HuH-7 (cell line): ENCODE measurements around the gene BDP1.
A peak's percentile ranks its signal among the peaks of the same experiment; 100 is the strongest.
"Not testable (repeated sequence)": the region's sequence is repeated elsewhere in the genome, so short reads cannot be mapped to it uniquely, and the experiment has no call there.

ENCODE experiments used
- DNase-seq: peaks from one replicate; pipeline ENCODE4 v3.0.0; 2011; ENCODE audit warnings: low spot score

The BDP1 gene, protein sequence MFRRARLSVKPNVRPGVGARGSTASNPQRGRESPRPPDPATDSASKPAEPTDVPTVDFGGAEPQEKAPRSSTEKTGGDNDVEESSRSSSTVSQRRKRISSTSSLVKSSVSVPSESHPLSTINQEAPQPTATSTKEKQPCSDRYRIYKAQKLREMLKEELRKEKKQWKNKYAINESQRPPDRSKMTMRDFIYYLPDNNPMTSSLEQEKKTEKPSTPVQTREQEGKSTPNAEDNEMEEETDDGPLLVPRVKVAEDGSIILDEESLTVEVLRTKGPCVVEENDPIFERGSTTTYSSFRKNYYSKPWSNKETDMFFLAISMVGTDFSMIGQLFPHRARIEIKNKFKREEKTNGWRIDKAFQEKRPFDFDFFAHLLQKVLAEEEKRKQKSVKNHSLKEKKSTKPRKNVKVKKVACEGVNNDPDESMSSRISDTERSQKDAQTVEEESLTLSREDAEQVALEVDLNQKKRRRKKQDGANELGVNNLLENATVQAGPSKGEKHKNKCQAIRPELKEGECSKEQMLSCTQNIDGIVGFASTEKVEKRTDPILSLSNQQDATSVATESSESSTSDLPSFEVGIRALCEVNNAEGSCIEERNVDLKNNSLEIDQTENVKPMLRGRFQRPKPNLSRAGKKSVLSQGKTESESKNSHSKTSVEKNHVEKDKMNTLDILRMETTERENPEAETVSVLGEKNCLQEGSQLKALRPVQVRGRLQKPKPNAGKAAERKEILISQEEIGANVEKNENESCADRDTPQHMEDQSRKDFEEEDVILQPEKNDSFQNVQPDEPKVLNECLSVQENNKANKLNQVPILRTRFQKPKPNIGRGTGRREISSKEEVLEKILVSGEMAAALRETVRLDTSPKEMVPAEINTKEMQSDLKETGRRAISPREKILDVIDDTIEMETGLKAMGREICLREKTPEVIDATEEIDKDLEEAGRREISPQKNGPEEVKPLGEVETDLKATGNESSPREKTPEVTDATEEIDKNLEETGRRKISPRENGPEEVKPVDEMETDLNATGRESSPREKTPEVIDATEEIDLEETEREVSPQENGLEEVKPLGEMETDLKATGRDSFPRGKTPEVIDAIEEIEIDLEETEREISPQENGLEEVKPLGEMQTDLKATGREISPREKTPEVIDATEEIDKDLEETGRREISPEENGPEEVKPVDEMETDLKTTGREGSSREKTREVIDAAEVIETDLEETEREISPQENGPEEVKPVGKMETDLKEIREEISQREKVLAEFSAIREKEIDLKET (N-terminal part only)

GRCh38 chr5:71455427-71456361 is at the start of gene BDP1:
Gene BDP1, plus strand, starts transcription at chr5:71455651. Its CDS starts 227 bp downstream, at chr5:71455878.
- peak; percentile 83 for DNase-seq

GRCh38 chr5:71410088-71410487 is 45.4 kb upstream of the BDP1 start:
- not testable (repeated sequence) for DNase-seq

GRCh38 chr5:71415626-71416025 is 39.8 kb upstream of the BDP1 start:
- not testable (repeated sequence) for DNase-seq

- DNase-seq = not testable (repeated sequence)
These were observed 37.4 kb upstream of the BDP1 start for GRCh38 chr5:71418026-71418425.

DNA sequence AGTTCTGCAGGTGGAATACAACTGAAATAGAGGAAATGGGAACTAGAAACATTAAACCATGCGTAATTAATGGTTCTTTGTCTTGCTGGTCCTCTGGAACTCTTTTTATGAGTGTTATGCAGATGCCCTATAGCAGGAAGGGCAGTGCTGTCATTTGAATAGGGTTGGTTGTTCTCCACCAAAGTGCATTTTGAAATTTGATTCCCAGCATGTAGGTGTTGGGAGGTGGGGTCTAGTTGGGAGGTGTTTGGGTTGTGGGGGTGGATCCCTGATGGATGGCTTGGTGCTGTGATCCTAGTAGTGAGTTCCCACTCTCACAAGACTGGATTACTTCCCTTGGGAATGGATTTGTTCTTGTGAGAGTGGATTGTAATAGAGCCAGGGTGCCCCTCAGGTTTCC is 34.2 kb upstream of the BDP1 start:
- not testable (repeated sequence) for DNase-seq

DNA sequence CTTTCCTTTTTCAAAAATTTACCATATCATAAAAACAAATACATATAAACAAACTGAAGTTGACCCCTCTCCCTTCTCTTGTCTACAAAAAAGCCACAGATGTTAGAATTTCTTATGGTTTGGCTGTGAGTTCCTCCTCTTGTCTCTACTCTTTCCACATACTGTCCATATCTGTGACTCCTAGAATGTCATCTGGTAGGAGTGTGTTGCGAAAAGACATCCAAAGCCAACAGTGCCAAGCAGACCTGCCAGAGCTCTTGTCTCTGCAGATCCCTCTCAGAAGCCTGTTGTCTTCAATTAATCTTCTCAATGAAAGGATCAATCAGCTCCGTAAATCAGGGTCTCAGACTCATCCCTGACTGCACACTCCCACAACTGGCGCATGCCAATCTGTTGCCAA is 31.6 kb upstream of the BDP1 start:
- DNase-seq = not testable (repeated sequence)

DNA sequence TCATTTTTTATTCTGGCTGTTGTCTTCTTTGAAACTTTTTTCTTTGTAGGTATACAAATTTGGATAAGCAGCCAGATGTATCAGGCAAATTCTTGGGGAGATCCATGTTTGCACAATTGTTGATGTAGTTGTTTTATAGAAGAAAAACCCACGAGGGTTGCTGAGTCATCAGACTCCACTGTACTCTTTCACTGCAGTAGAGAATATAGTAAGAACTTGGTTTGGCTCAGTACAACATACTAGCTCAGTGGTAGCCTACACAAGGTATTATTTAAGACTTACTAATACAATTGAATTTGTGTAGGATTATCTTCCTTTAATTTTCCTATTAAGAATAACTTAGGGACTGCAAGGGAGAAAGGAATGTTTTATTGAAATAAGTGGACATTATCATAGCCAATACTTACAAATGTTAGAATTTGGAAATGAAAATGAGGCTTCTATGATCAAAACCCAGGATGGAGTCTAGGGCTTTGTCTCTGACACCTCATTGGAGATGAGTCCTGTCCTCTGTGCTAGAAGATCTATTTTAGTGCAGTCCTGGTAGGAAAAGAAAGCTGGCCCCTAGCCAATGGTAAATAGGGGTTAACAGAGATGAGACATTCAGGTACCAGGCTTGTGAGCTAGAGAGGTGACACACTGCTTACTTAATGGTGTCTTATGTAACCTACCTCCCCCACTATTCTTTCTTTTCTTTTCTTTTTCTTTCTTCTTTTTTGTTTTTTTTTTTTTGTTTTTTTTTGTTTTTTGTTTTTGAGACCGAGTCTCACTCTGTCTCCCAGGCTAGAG is 28.6 kb upstream of the BDP1 start:
- DNase-seq = not testable (repeated sequence)

- not testable (repeated sequence) for DNase-seq
These were observed 23.0 kb upstream of the BDP1 start for GRCh38 chr5:71432410-71432809.

GRCh38 chr5:71434825-71435224 is 20.6 kb upstream of the BDP1 start:
- not testable (repeated sequence) for DNase-seq

GRCh38 chr5:71441564-71441963 is 13.9 kb upstream of the BDP1 start:
- not testable (repeated sequence) for DNase-seq

DNA sequence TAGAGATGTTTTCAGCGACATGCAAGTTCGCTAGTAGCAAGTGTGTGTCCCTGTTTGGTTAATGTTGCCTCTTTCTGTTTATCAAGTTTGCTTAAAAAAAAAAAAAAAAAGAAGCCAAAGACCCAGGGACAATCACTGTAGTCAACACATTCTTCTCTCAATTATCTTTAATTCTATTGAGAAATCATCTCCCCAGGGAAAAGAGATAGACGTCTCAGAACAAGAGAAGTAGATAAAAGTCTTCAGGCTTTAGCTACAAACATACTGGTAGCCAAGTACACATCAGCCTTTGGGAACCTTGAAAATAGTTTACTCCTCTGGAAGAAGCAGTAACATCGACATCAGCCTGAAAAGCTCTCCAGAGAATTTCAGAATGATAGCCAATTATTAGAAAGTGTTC is 11.6 kb upstream of the BDP1 start:
- DNase-seq = not testable (repeated sequence)

GRCh38 chr5:71445015-71445414 is 10.4 kb upstream of the BDP1 start:
- DNase-seq = not testable (repeated sequence)

GRCh38 chr5:71445523-71446152 is 9.8 kb upstream of the BDP1 start:
- not testable (repeated sequence) for DNase-seq

DNA sequence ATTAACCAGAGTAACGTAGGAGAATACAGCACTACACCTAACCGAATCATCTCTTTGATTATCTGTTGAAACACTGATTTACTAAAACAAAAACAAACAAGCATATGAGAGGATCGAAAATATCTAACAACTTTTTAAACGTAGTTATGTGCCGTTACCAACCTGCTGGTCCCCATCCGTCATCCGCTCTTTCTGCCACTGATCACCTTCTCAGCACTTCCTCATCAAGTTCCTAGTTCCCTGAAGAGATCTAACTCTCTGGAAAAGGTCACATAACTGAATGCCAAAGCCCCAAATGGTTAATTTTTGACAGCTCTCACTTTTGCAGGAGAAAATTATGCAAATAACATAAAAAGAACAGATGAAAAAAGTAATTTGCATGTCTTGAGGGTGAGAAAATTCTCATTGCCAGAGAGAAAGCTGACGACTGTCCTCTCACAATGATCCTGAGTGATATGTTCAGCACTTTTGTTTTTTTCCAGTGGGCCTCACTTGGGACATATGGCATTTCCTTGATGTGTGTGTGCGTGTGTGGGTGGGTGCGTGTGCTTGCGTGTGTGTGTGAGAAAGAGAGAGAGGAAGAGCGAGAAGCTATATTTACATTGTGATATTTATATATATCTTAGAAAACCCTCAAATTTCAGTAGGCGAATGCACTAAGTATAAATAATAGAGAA is 8.8 kb upstream of the BDP1 start:
- DNase-seq = not testable (repeated sequence)

DNA sequence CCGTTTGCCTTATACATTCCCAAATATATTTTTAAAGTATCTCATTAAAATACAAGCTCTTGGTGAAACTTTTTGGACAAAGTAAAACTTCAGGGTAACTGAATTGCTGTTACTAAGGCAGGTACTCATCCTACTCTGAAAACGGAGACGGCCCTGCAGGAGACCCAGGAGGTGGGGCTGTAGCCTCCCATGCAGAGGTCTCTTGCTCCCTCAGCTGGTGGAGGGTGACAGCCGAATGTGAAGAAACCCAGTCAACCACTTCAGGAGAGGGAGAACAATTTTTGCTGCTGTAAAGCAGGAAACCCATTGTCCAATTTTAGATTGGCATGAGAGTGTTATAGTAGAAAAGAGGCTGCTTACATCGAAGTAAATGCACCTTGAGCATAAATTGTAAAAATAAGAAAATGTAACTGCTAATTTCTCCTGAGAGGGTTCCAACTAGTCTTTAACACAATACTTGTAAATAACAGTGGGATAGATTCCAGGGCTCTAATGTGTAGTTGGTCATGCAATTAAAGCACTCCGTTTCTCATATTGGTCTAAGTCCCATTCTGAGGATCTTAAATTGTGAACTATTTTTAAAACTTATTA is 8.1 kb upstream of the BDP1 start:
- DNase-seq = not testable (repeated sequence)

DNA sequence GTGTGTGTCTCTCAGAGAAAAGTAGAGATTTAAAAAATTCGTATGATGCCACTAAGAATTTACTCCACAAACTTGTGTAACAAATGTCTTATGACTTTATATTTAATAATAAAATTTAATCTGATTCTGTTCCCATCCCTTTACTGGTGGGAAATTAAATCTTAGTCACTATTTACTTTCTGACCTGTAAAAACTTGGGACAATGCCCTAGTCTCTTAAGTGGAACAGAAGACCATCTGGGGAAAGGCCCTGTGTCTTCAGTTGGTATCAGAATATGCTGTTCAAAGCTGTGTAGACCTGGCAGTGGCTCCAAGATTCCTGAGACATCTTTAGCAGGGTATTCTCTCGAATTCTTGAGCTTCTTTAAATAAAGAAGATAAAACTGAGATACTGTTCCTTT is 2.6 kb upstream of the BDP1 start:
- no peak for DNase-seq

- DNase-seq = no peak
These were observed 538 bp upstream of the BDP1 start for GRCh38 chr5:71454913-71455312.

GRCh38 chr5:71456362-71456743 is 902 bp downstream of the BDP1 start:
- DNase-seq = no peak

- no peak for DNase-seq
These were observed 1.7 kb downstream of the BDP1 start for GRCh38 chr5:71457106-71457505.
